Stimulated activated CD4-positive, alpha-beta T cell treated with anti-CD3 and anti-CD28 coated beads, Interleukin-1b, Interleukin-23, amount 100 ng/mL, for 48 hours (primary cell): ENCODE data around the gene GPR142.
A peak's percentile ranks its signal among the peaks of the same experiment; 100 is the strongest.

Experiments used
- DNase-seq: peaks from one replicate; pipeline ENCODE4 v3.0.0-alpha.2; 2020

Gene GPR142

GRCh38 chr17:74367206-74367605 lies at the start of gene GPR142:
TSS of gene GPR142 (plus strand) at chr17:74367506. CDS start at chr17:74369541, 2,035 bp downstream.
- DNase-seq: no peak

GRCh38 chr17:74318391-74318790 lies 48.9 kb upstream of the GPR142 start:
- DNase-seq: no peak

- no peak for DNase-seq
Measured at GRCh38 chr17:74324521-74324920, 42.8 kb upstream of the GPR142 start.

GRCh38 chr17:74325376-74325742 lies 41.9 kb upstream of the GPR142 start:
- DNase-seq: no peak

GRCh38 chr17:74325743-74326379 lies 41.4 kb upstream of the GPR142 start, which contains the start of gene KIF19:
TSS of gene KIF19 (plus strand) at chr17:74326226. CDS start at chr17:74326350, 124 bp downstream.
- DNase-seq: peak; percentile 34

- no peak for DNase-seq
Measured at GRCh38 chr17:74326506-74326905, 40.8 kb upstream of the GPR142 start.

GRCh38 chr17:74328487-74328886 lies 38.8 kb upstream of the GPR142 start:
- DNase-seq: no peak

- DNase-seq: no peak
Measured at GRCh38 chr17:74329378-74329777, 37.9 kb upstream of the GPR142 start.

- DNase-seq: no peak
Measured at GRCh38 chr17:74330446-74330845, 36.9 kb upstream of the GPR142 start.

- DNase-seq: no peak
Measured at GRCh38 chr17:74332017-74332650, 35.2 kb upstream of the GPR142 start.

GRCh38 chr17:74332763-74333283 lies 34.5 kb upstream of the GPR142 start:
- DNase-seq: no peak

- no peak for DNase-seq
Measured at GRCh38 chr17:74334393-74335039, 32.8 kb upstream of the GPR142 start.

- no peak for DNase-seq
Measured at GRCh38 chr17:74335529-74336062, 31.7 kb upstream of the GPR142 start.

- no peak for DNase-seq
Measured at GRCh38 chr17:74336307-74336706, 31.0 kb upstream of the GPR142 start.

GRCh38 chr17:74337834-74338500 lies 29.3 kb upstream of the GPR142 start:
- no peak for DNase-seq

- DNase-seq: no peak
Measured at GRCh38 chr17:74339537-74340195, 27.6 kb upstream of the GPR142 start.

GRCh38 chr17:74340470-74341023 lies 26.8 kb upstream of the GPR142 start:
- DNase-seq: no peak

- DNase-seq: no peak
Measured at GRCh38 chr17:74342224-74342623, 25.1 kb upstream of the GPR142 start.

GRCh38 chr17:74343121-74343520 lies 24.2 kb upstream of the GPR142 start:
- DNase-seq: no peak

- no peak for DNase-seq
Measured at GRCh38 chr17:74343526-74344284, 23.6 kb upstream of the GPR142 start.

- DNase-seq: no peak
Measured at GRCh38 chr17:74344658-74345057, 22.6 kb upstream of the GPR142 start.
